AG10803 (cell line): ENCODE measurements around the gene EPB42.

ENCODE experiments used
- DNase-seq: peaks from one replicate; pipeline ENCODE4 v3.0.0; 2010; ENCODE audit warnings: low read depth
- H3K4me3 ChIP-seq: 2 replicates; pipeline ENCODE4 v1.5.1; 2011; ENCODE audit warnings: mild to moderate bottlenecking, low read length, control low read depth
- CTCF ChIP-seq: conservative IDR thresholded peaks from 2 replicates; pipeline ENCODE4 v1.5.1; 2011; ENCODE audit warnings: mild to moderate bottlenecking, low read length, control low read depth, inconsistent platforms

Gene EPB42

GRCh38 chr15:43196760-43197548 lies 23.9 kb downstream of the EPB42 start:
- no peak for DNase-seq
- no peak overlapping the region for H3K4me3 ChIP-seq
- TF ChIP-seq CTCF: no peak

DNA sequence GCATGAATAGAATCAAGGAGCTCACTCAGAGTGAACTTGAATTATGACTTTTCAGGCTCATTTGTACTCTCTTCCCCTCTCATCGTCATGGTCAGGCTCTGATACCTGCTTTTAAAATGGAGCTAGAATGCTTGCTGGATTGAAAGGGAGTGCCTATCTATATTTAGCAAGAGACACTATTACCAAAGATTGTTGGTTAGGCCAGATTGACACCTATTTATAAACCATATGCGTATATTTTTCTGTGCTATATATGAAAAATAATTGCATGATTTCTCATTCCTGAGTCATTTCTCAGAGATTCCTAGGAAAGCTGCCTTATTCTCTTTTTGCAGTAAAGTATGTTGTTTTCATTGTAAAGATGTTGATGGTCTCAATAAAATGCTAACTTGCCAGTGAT lies 26.0 kb downstream of the EPB42 start:
- no peak for TF ChIP-seq CTCF
- no peak overlapping the region for H3K4me3 ChIP-seq
- DNase-seq: no peak

- TF ChIP-seq CTCF: no peak
- no peak for DNase-seq
- no peak overlapping the region for H3K4me3 ChIP-seq
Measured at GRCh38 chr15:43193710-43194109, 27.1 kb downstream of the EPB42 start.

DNA sequence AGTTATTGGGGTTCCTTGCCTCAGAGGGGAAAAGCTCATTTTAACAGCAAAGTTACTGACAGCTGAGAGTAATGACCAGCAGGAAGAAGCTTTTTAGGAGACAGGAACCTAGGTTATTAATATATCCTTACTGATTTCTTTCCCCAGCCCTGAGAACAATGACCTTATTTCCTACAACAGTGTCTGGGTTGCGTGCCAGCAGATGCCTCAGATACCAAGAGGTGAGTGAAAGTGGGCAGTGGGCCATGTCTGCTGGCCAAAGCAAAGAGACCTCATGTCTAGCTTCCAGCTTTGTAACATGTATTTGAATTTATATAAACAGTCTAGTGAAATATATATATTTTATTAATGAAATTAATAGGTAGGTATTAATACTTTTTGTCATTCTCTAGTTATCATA lies 30.6 kb downstream of the EPB42 start:
- no peak for TF ChIP-seq CTCF
- H3K4me3 ChIP-seq: no peak overlapping the region
- peak; percentile 45 for DNase-seq

DNA sequence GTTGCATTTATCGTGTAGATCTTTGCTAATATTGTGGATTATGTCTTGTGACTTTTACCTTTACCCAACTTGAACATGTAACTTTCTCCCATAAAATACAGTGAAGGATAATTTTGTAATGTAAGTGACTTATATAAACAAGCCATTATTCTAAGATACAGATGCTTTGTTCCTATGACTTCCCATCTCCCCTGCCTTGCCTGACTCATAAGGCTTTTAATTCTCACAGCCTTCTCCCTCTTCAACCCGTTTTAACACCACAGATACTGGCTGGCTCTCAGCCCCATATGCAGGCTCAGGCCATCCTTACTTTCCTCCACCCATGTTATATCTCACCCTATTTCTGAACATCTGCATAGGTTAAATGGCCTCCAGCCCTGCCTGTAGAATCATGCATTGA lies 31.5 kb downstream of the EPB42 start:
- H3K4me3 ChIP-seq: no peak overlapping the region
- DNase-seq: no peak
- no peak for TF ChIP-seq CTCF

DNA sequence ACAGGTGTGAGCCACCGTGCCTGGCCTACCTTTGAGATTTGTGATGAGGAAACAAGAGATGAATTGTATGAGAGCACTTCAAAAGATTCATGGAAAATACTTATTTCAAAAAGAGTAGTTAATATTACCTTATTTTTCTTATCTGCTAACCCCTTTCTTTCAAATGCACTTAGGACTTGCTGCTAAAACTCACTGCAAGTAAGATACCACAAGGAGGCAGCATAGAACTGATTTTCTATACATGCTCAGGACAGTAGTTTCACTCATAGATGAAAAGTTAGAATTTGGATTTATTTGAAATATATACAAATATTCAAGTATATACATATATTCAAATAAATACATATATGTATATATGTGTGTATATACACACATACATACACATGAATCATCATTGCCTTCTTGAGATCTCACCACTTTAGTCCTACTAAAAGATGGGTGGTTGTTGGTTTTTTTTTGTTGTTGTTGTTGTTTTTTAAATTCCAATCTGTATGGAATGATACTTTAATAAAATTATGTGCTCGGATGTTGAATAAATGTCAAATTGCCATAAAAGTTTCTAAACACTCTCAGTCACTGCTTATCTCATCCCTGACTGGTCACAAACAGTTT lies 33.2 kb downstream of the EPB42 start:
- H3K4me3 ChIP-seq: no peak overlapping the region
- peak; percentile 72 for DNase-seq
- peak; percentile 82 for TF ChIP-seq CTCF

GRCh38 chr15:43186003-43186353 lies 34.8 kb downstream of the EPB42 start:
- TF ChIP-seq CTCF: no peak
- DNase-seq: peak; percentile 6
- peak overlapping the region; percentile 89 for H3K4me3 ChIP-seq
